Measurements from ENCODE around the gene APOF. TPM values are rescaled to one million over a fixed set of nuclear protein-coding genes. Genes with fewer than 3 reads are reported as not detected.
A peak's percentile ranks its signal among the peaks of the same experiment; 100 is the strongest.

APOF gene
- total and polyA plus RNA-seq, 4 donors = 0.12 TPM; not detected in 3

DNA sequence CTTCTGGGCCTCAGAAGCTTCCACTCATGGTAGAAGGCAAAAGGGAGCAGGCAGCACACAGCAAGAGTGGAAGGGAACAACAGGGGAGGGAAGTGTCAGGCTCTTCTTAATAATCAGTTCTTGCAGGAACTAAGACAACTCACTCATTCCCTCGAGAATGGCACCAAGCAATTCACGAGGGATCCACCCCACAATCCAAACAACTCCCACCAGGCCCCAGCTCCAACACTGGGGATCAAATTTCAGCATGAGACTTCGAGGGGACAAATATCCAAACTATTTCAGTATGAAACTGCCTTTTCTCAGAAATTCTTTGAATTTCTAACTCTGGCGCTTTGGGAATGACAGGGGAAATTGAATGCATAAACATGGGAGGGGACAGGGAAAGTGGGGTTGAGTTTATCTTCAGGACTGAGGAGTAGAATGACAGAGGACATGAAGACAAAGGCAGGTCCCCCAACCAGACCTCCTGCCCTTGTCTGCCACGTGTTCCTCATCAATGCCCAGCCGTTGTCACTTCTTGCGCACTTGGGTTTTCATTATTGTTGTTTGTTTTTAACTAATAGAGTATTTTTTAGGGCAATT lies 24.6 kb upstream of the APOF start:
- H3K27ac ChIP-seq (ENCODE audit: low read depth in 1 of 2, low read length in 1 of 2) = no peak overlapping the region
- TF ChIP-seq CTCF (IDR thresholded peaks at IDR 0.05; ENCODE audit: control extremely low read depth, extremely low read depth) = no peak
- no peaks in the 10 kb centered on the region for H3K27me3 ChIP-seq (ENCODE audit: control insufficient read depth in 3 of 3, insufficient read depth in 3 of 3, low read length in 2 of 3)
- DNase-seq (peak; percentile 15 to 62 (median 36)), ATAC-seq (ENCODE audit: insufficient read depth, low FRiP score) (no peak)
- H3K9me3 ChIP-seq (ENCODE audit: control insufficient read depth in 4 of 4, insufficient read depth in 3 of 4, low read length in 3 of 4) = no peaks in the 10 kb centered on the region
- WGBS, 2 donors = 54 to 67% methylated on average over 7 of the region's 7 CpGs
- no peak overlapping the region for H3K9ac ChIP-seq (ENCODE audit: insufficient read depth in 1 of 2, low read length in 2 of 2)
- peaks cover 0 to 9% (median 0%) of the 10 kb centered on the region in 5 donors for H3K4me1 ChIP-seq (ENCODE audit: control insufficient read depth in 5 of 5, insufficient read depth in 5 of 5, low read length in 5 of 5)
- no peaks in the 10 kb centered on the region for H3K36me3 ChIP-seq (ENCODE audit: control insufficient read depth in 4 of 4, insufficient read depth in 4 of 4, low read length in 4 of 4)
- no peak overlapping the region for H3K4me3 ChIP-seq

GRCh38 chr12:56385873-56386272 lies 23.2 kb upstream of the APOF start:
- Histone ChIP-seq H3K27ac (ENCODE audit: low read depth in 1 of 2, low read length in 1 of 2) (no peak overlapping the region), H3K27me3 (ENCODE audit: control insufficient read depth in 3 of 3, insufficient read depth in 3 of 3, low read length in 2 of 3) (no peaks in the 10 kb centered on the region), H3K4me1 (ENCODE audit: control insufficient read depth in 5 of 5, insufficient read depth in 5 of 5, low read length in 5 of 5) (peaks cover 0 to 9% (median 0%) of the 10 kb centered on the region in 5 donors), H3K4me3 (no peak overlapping the region), H3K9ac (ENCODE audit: insufficient read depth in 1 of 2, low read length in 2 of 2) (no peak overlapping the region), H3K36me3 (ENCODE audit: control insufficient read depth in 4 of 4, insufficient read depth in 4 of 4, low read length in 4 of 4) (no peaks in the 10 kb centered on the region), H3K9me3 (ENCODE audit: control insufficient read depth in 4 of 4, insufficient read depth in 3 of 4, low read length in 3 of 4) (no peaks in the 10 kb centered on the region)
- ATAC-seq (ENCODE audit: insufficient read depth, low FRiP score) = no peak
- no peak for DNase-seq
- no peak for TF ChIP-seq CTCF (IDR thresholded peaks at IDR 0.05; ENCODE audit: control extremely low read depth, extremely low read depth)
- WGBS, 2 donors = 94 to 96% methylated on average over 1 of the region's 1 CpG

DNA sequence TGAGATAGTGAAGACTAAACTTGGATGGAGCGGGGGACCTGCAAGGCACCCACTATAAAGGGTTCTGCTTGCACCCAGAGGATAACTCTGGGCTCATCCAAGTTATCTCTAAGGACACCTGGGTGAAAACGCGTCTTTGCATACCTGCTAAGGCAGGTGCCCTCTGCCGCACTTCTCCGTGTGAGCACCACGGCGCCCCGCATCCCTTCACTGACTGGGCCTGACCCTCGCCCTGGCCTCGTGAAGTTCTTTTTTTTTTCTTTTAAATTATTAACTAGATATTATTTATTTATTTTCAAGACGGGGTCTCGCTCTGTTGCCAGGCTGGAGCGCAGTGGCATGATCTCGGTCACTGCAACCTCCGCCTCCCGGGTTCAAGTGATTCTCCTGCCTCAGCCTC lies 20.0 kb upstream of the APOF start:
- no peak for TF ChIP-seq CTCF (IDR thresholded peaks at IDR 0.05; ENCODE audit: control extremely low read depth, extremely low read depth)
- Histone ChIP-seq H3K27ac (ENCODE audit: low read depth in 1 of 2, low read length in 1 of 2) (no peak overlapping the region), H3K9me3 (ENCODE audit: control insufficient read depth in 4 of 4, insufficient read depth in 3 of 4, low read length in 3 of 4) (no peaks in the 10 kb centered on the region), H3K4me1 (ENCODE audit: control insufficient read depth in 5 of 5, insufficient read depth in 5 of 5, low read length in 5 of 5) (peaks cover 0 to 8% (median 0%) of the 10 kb centered on the region in 5 donors), H3K9ac (ENCODE audit: insufficient read depth in 1 of 2, low read length in 2 of 2) (no peak overlapping the region), H3K4me3 (no peak overlapping the region), H3K36me3 (ENCODE audit: control insufficient read depth in 4 of 4, insufficient read depth in 4 of 4, low read length in 4 of 4) (no peaks in the 10 kb centered on the region), H3K27me3 (ENCODE audit: control insufficient read depth in 3 of 3, insufficient read depth in 3 of 3, low read length in 2 of 3) (no peaks in the 10 kb centered on the region)
- ATAC-seq (ENCODE audit: insufficient read depth, low FRiP score) = no peak
- WGBS, 2 donors = 95 to 97% methylated on average over 16 of the region's 16 CpGs
- no peak for DNase-seq

- no peak overlapping the region for H3K9ac ChIP-seq (ENCODE audit: insufficient read depth in 1 of 2, low read length in 2 of 2)
- TF ChIP-seq CTCF (IDR thresholded peaks at IDR 0.05; ENCODE audit: control extremely low read depth, extremely low read depth) = no peak
- H3K9me3 ChIP-seq (ENCODE audit: control insufficient read depth in 4 of 4, insufficient read depth in 3 of 4, low read length in 3 of 4) = no peaks in the 10 kb centered on the region
- DNase-seq (no peak), ATAC-seq (ENCODE audit: insufficient read depth, low FRiP score) (no peak)
- no peak overlapping the region for H3K27ac ChIP-seq (ENCODE audit: low read depth in 1 of 2, low read length in 1 of 2)
- H3K27me3 ChIP-seq (ENCODE audit: control insufficient read depth in 3 of 3, insufficient read depth in 3 of 3, low read length in 2 of 3) = no peaks in the 10 kb centered on the region
- 47 to 69% methylated on average over 1 of the region's 1 CpG for WGBS, 2 donors
- no peak overlapping the region for H3K4me3 ChIP-seq
- H3K4me1 ChIP-seq (ENCODE audit: control insufficient read depth in 5 of 5, insufficient read depth in 5 of 5, low read length in 5 of 5) = no peaks in the 10 kb centered on the region
- no peaks in the 10 kb centered on the region for H3K36me3 ChIP-seq (ENCODE audit: control insufficient read depth in 4 of 4, insufficient read depth in 4 of 4, low read length in 4 of 4)
These were observed 15.3 kb upstream of the APOF start for GRCh38 chr12:56377989-56378316.

Measured in lung (tissue), 12 donors.